ENCODE measurements around the gene BCL7B.

BCL7B gene

DNA sequence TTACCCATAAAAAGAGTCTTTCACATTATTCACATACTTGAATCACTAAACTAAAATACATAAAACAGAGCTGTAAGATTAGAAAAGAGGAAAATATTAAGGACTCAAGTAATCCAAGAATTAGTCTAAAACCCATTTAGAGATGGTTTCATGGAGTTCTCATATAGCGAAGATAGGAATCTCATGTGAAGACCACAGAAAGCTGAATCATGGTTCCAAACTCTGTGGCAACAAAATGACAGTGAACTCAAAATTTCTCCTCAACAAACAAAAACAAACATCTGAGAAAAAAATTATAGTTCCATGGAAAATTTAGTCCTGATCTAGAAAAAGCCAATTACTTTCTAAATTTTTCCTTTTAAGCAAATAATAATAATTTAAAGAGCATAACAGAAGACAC is 70.0 kb downstream of the BCL7B start:
- no peak for DNase-seq
